GM18907 (cell line): ENCODE results near the gene SLC16A13.
A peak's percentile ranks its signal among the peaks of the same experiment; 100 is the strongest.

ENCODE experiments used
- ATAC-seq: cut with Tn5 transposase; IDR thresholded peaks from one replicate; pipeline ENCODE4 v1.9.1; 2021; ENCODE audit warnings: mild to moderate bottlenecking, moderate library complexity; ENCODE audit not compliant: unreplicated experiment

The SLC16A13 gene

GRCh38 chr17:7011415-7011814 is 24.4 kb upstream of the SLC16A13 start:
- no peak for ATAC-seq

GRCh38 chr17:7011942-7012254 is 23.9 kb upstream of the SLC16A13 start:
- ATAC-seq = no peak

GRCh38 chr17:7014261-7014994 is 21.4 kb upstream of the SLC16A13 start:
- ATAC-seq = peak; percentile 77

GRCh38 chr17:7014995-7015958 is 20.5 kb upstream of the SLC16A13 start:
- peak; percentile 32 for ATAC-seq

- ATAC-seq = no peak
Observed at GRCh38 chr17:7016418-7016817, 19.4 kb upstream of the SLC16A13 start.

GRCh38 chr17:7016886-7017826 is 18.7 kb upstream of the SLC16A13 start:
- no peak for ATAC-seq

- no peak for ATAC-seq
Observed at GRCh38 chr17:7017827-7018200, 18.0 kb upstream of the SLC16A13 start.

- no peak for ATAC-seq
Observed at GRCh38 chr17:7018331-7018964, 17.4 kb upstream of the SLC16A13 start.

- no peak for ATAC-seq
Observed at GRCh38 chr17:7019367-7019766, 16.4 kb upstream of the SLC16A13 start.

- no peak for ATAC-seq
Observed at GRCh38 chr17:7019839-7020519, 15.8 kb upstream of the SLC16A13 start.

- no peak for ATAC-seq
Observed at GRCh38 chr17:7020894-7021664, 14.7 kb upstream of the SLC16A13 start.

GRCh38 chr17:7021993-7022778 is 13.6 kb upstream of the SLC16A13 start:
- ATAC-seq = peak; percentile 69

GRCh38 chr17:7022781-7023571 is 12.8 kb upstream of the SLC16A13 start, which contains the start of gene BCL6B:
Gene BCL6B (plus strand): TSS chr17:7023050. CDS start chr17:7023672, 622 bp downstream.
- no peak for ATAC-seq

GRCh38 chr17:7023576-7024401 is 12.0 kb upstream of the SLC16A13 start:
- ATAC-seq = no peak

GRCh38 chr17:7024402-7024785 is 11.4 kb upstream of the SLC16A13 start:
- no peak for ATAC-seq

GRCh38 chr17:7025245-7025644 is 10.6 kb upstream of the SLC16A13 start:
- ATAC-seq = no peak
